Ovary (tissue), 3 donors: ENCODE data around the gene TRIP11.

ENCODE experiments used
- EP300 ChIP-seq: sonication (generic); formaldehyde crosslinking; IDR thresholded peaks from one replicate; pipeline ENCODE4 v1.6.1; 2017; ENCODE audit warnings: antibody characterized with exemption
- POLR2A ChIP-seq: fragments of 450-650 bp; IDR thresholded peaks from one replicate; pipeline ENCODE4 v1.6.1; 2017; ENCODE audit warnings: antibody characterized with exemption, mild to moderate bottlenecking, moderate library complexity
- TF ChIP-seq, protein P1 (sequence below), 3 donors: fragments of 450-650 bp in 2 of 3; fragments of 200-600 bp in 1 of 3; IDR thresholded peaks; one replicate each; pipeline versions ENCODE4 v1.5.1 to v1.8.0; 2016 to 2022; ENCODE audit warnings: antibody characterized with exemption in 3 of 3, mild to moderate bottlenecking in 1 of 3
- donor health status: DM: no; HTN: no; CAD: no.

GRCh38 chr14:91927800-91928199 lies 112.1 kb downstream of the TRIP11 start:
- TF ChIP-seq, protein P1, sequence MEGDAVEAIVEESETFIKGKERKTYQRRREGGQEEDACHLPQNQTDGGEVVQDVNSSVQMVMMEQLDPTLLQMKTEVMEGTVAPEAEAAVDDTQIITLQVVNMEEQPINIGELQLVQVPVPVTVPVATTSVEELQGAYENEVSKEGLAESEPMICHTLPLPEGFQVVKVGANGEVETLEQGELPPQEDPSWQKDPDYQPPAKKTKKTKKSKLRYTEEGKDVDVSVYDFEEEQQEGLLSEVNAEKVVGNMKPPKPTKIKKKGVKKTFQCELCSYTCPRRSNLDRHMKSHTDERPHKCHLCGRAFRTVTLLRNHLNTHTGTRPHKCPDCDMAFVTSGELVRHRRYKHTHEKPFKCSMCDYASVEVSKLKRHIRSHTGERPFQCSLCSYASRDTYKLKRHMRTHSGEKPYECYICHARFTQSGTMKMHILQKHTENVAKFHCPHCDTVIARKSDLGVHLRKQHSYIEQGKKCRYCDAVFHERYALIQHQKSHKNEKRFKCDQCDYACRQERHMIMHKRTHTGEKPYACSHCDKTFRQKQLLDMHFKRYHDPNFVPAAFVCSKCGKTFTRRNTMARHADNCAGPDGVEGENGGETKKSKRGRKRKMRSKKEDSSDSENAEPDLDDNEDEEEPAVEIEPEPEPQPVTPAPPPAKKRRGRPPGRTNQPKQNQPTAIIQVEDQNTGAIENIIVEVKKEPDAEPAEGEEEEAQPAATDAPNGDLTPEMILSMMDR (IDR thresholded peaks at IDR 0.05) = no peak
- TF ChIP-seq POLR2A (no peak), EP300 (no peak)
